Islet precursor cell (in vitro differentiated cells): ENCODE results near the gene TSR1.

Experiments
- DNase-seq: peaks from one replicate; pipeline ENCODE4 v3.0.0-alpha.2; 2018

TSR1 gene

DNA sequence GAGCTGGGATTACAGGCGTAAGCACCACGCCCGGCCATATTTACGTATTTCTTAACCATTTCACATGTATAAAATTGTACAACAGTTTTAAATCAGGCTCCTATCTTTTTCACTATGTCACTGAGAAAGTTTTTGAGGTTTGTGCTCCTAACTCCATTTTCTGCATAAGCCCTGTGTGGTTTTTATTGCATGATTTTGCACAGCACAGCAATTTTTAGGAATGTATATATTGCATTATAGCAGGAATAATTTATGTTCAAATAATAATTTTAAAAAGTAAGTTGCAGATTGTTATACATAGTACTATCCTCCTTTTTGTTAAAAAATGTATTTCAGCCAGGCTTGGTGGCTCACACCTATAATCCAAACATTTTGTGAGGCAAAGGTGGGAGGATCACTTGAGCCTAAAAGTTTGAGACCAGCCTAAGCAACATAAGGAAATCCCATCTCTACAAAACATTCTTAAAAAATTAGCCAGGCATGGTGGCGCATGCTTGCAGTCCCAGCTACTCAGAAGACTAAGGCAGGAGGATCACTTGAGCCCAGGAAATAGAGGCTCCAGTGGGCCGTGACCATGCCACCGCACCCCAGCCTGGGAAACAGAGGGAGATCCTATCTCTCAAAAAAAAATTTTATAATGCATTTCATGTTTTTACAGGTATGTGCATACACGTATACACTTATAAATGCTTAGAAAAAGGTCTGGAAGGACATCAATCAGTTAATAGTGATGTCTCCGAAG, 58.7 kb downstream of the TSR1 start:
- no peak for DNase-seq

DNA sequence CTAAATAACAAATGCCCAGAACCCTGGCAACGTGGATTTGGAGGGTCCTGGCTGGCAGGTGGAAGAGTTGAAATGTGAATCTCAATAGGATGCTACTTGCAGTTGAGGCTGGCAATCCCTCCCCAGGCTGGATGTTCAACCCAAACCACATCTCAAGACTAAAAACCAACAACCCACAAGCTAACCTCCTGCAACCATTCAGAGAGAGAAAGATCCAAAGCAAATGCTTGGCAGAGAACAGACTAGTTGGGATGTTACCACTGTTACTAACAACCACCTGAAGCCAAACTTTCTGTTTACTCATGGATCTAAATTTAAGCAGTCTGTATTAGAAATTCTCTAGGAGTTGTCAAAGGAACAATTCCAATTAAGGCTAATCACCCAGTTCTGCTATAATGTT, 60.5 kb downstream of the TSR1 start:
- DNase-seq: no peak

DNA sequence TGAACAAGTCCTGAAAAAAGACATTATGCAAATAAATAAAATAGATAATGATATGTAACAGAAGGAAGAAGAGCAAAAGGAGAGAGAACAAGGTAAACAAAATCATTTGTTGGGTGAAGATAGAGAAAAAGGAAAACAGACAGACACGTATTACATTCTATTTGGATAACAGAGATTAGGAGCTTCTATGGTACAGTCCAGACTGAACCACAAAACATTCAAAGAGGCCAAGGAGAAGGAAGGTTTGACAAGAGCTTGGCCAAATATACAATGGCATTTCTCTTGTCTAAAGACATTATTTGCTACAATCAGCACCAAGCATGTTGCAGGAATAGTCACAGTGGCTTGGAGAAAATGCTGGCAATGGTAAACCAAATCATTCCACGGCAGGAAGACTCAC, 61.8 kb downstream of the TSR1 start:
- no peak for DNase-seq
